HG02588 (cell line): Measurements from ENCODE around the gene COL23A1.
"Not testable (repeated sequence)": the region's sequence is repeated elsewhere in the genome, so short reads cannot be mapped to it uniquely, and the experiment has no call there.

Experiments
- ATAC-seq: cut with Tn5 transposase; IDR thresholded peaks from one replicate; pipeline ENCODE4 v1.9.1; 2021; ENCODE audit warnings: mild to moderate bottlenecking, moderate library complexity; ENCODE audit not compliant: unreplicated experiment

COL23A1 gene

DNA sequence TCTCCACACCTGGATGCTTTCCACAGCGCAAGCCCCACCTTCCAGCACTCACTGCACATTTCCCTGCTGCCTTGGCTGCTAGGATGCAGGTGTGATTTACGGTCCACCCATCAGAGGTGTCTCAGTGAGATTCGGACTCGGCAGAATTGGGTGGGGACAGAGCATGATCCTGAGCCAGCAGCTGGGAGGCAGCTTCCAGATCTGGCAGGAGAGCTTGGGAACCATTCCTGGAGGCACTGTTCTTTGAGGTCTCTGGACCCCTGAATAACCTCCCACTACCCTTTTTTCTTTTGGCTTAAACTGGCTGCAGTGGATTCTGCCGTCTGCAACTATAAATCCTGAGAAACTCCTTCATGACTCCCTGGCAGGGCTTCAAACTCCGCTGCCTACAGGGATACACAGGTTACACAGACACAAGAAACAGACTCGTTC lies 258.0 kb downstream of the COL23A1 start:
- ATAC-seq: no peak

- ATAC-seq: no peak
Measured at GRCh38 chr5:178331491-178331996, 258.6 kb downstream of the COL23A1 start.

DNA sequence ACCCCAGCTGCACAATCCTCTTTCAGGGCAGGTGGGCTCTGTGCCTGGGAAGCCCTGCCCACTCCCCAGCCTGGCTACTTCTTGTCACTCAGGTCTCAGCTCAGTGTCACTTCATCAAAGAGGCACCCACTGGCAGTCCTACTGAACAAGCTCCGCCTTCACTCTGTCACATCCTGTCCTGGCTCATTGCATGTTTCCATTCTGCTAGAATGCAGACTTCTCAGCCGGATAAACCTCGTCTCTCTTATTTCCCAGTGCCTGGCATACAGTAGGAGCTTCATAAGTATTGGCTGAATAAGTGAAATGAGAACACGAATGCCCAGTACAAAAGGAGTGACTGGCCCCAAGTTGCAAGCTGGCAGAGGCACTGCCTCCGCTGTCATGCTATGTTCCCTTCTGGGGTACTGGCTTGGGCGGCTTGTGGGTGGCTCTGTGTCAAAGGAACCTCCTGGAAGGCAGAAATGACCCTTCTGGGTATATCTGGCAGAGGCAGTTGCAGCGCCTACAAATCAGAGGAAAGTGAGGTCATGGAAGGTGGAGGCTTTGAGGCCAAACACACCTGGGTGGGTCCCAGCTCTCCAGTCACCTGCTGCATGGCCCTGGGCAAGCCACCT lies 259.3 kb downstream of the COL23A1 start:
- ATAC-seq: no peak

DNA sequence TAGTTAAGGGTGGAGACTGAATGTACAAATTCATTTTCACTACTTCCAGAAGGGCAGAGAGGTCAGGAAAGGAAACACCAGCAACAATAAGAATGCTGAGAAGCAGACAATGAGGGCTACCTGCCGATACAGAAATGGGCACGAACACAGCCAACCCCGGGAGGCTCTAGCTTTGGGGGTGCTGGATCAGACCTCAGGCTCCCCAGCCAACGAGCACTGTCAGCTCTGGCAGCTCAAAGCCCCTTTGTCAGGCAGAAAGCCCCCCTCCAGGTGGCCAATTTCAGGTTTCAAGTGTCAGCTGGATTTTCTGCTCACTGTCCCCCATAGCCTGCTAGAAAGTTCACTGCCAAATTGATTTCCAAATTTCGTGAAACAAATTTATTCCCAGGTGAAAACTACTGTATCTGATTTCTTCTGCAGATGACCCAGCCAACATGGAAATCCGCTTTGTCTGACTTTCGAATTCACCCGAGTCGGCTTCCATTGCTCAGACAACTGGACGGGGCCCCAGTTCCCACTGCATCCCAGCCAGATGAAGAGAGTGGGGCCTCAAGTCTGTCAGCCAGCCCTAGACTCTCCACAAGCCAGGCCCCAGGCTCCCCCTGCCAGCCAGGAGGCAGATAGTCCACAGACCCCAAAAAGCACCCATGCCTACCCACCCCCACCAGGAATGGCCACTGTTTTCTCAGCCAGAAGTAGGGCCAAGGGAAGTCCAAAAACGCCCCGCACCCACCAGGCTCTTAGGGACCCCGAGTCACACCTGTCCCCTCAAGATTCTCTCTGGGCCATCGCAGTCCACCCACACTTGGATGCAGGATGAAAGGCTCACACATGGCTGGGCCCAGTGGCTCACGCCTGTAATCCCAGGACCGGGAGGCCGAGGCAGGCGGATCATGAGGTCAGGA lies 261.1 kb downstream of the COL23A1 start:
- ATAC-seq: no peak

DNA sequence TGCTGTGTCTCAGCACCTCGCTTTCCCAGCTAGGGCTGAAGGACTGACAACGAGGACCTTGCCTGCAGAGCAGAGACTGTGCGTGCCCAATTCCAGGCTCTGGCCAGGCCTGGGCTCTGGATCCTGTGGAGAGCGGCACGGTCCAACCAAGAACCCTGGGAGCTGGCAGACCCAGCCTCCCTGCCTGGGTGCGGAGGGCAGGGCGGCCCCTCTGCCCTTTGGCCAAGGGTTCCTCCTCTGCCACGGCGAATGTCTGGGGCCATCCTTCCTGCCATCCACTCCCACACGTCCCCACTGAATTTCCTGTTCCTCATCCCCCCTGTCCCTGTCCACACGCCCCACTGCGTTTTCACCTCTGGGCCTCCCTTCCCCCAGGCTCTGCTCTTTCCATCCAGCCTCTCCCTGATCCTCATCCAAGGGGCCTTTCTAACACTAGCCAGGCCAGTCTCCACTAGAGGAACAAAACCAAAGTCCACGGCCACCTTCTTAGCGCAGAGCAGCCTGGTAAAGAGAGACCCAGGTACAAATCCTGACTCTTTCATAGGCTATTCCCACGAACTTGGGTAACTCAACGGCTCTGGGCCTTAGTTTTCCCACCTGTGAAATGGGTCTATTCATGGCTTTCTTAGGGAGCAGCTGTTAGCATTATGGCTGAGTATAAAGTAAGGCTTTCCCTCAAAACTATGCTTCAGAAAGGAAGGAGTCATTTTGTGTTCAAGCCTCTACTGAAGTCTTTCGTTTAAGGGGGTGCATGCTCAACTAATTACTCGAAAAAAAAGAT lies 262.1 kb downstream of the COL23A1 start:
- no peak for ATAC-seq

DNA sequence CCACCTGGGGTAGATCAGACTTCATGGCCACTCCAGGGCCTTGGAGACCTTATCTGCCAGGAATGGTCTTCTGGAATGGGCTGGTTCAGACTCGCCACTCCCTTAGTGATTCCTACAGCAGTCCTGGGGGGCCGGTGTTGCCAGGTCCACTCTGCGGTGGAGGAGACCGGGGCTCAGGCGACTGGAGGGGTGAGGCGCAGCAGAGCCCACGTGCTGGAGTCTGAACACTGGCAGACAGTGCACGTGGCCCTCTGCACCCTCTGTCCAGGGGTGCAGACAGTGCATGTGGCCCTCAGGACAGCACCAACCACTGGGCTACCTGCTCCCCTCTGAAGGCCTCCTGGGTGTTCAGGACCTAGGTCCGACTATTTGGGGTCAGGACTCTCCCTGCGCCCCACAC lies 262.7 kb downstream of the COL23A1 start:
- no peak for ATAC-seq

DNA sequence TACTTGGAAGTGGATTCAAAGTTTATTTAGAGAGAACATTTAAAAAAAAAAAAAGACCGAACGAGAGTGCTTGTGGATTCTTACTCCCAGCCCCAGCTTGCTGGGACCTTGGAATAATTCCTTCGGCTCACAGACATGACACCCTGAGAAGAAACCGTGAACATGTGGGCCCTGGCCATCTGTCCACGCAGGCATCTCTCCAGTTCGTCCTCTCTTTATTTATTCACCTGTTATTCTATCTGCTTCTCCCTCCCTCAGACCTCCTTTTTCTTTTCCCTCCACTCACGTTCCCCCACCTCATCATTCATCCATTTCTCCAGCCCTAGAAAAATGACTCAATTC lies 263.8 kb downstream of the COL23A1 start:
- no peak for ATAC-seq

- ATAC-seq: no peak
Measured at GRCh38 chr5:178325679-178326373, 264.4 kb downstream of the COL23A1 start.

- ATAC-seq: no peak
Measured at GRCh38 chr5:178325311-178325678, 264.9 kb downstream of the COL23A1 start.

DNA sequence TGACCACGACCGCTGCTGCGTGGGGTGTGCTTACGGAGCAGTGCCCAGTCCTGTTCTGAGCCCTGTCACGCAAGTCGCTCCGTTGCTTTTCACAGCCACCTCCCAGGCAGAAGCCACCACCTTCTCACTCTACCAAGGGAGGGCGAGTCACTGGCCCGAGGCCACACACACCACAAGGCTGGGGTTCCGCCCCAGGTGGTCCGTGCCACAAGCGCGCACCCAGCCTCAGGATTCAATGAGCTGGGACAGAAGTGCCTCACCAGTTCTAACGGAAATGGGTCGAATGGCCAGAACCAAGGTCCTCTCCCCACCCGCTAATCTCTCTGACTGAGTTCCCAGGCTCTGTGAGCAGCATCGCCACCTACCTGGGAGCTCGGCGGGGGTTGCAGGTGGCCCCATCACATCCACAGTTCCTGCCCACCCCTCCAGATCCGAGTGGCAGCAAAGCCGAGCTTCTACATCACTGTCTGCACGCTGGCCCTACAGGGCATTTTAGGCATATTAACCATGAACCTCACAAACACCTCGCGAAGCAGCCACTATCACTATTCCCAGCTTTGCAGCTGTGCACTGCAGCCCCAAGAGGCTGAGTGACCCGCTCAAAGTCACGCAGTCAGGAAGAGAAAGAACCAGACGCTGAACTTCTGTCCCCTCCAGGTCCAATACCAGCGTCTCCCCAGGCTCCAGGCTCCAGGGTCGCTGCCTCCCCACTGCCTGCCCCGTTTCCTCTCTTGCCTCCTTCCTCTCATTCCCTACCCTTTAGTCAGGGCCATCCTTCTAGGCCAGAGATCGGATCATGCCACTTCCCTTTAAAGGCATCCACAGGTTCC lies 265.5 kb downstream of the COL23A1 start:
- peak; percentile 72 for ATAC-seq

- peak; percentile 42 for ATAC-seq
Measured at GRCh38 chr5:178323961-178324360, 266.2 kb downstream of the COL23A1 start.

DNA sequence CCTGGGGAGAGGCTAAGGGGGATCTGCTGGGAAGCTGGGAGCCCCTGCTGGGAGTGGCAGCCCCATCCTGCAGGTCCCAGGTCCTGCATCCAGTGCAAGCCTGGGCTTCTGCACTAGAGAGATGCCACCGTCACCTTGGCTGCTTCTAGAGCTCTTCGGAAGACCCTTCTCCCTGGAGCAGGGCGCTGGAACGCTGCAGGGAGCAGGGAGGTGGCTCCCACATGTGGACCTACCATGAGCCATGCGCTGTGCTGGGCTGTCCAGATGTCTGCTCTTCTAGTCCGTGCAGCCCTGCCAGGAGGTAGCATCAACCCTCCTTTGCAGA lies 266.7 kb downstream of the COL23A1 start:
- no peak for ATAC-seq

- no peak for ATAC-seq
Measured at GRCh38 chr5:178322736-178323540, 267.3 kb downstream of the COL23A1 start.

GRCh38 chr5:178320281-178320855 lies 269.8 kb downstream of the COL23A1 start:
- no peak for ATAC-seq

- no peak for ATAC-seq
Measured at GRCh38 chr5:178319541-178320041, 270.6 kb downstream of the COL23A1 start.

DNA sequence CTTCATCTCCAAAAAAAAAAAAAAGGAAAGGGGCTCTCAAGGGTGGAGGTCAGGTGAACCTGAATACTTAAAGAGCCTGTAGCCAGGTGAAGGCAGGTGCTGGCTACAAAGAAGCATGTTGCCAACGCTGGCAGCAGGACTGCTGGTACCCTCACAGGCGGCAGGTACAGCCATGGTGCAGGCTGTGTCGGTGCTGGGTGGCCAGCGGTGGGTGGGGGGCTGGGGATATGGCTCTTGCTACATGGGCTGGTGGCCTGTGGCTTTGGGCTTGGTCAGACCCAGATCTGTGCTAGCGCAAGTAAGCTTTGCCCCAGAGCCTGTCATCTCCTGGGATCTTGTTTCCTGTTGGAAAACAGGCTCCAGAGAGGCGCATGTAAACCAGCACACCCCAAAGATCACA lies 271.3 kb downstream of the COL23A1 start:
- no peak for ATAC-seq

DNA sequence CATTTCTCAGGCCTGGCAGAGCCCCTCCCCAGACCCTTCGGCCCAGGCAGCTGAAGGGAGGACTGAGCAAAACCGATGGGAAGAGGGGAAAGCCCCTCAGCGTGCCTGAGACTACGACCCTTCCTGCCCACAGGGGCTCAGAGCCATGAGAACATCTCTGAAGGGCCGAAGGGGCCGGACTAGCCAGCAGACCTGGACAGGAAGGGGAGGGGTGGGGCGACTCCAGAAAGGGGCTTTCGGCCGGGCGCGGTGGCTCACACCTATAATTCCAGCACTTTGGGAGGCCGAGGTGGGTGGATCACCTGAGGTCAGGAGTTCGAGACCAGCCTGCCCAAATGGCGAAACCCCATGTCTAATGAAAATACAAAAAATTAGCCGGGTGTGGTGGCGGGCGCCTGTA lies 271.8 kb downstream of the COL23A1 start:
- no peak for ATAC-seq

DNA sequence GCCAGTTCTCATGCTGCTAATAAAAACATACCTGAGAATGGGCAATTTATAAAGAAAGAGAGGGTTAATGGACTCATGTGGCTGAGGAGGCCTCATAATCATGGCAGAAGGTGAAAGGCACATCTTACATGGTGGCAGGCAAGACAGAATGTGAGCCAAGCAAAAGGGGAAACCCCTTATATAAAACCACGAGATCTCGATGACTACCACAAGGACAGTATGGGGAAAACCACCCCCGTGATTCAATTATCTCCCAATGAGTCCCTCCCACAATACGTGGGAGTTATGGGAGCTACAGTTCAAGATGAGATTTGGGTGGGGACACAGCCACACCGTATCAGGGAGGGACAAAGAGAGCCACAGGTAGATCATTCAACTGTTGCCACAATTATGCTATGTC lies 272.5 kb downstream of the COL23A1 start:
- ATAC-seq: not testable (repeated sequence)
